ENCODE results near the gene NPM3.

DNA sequence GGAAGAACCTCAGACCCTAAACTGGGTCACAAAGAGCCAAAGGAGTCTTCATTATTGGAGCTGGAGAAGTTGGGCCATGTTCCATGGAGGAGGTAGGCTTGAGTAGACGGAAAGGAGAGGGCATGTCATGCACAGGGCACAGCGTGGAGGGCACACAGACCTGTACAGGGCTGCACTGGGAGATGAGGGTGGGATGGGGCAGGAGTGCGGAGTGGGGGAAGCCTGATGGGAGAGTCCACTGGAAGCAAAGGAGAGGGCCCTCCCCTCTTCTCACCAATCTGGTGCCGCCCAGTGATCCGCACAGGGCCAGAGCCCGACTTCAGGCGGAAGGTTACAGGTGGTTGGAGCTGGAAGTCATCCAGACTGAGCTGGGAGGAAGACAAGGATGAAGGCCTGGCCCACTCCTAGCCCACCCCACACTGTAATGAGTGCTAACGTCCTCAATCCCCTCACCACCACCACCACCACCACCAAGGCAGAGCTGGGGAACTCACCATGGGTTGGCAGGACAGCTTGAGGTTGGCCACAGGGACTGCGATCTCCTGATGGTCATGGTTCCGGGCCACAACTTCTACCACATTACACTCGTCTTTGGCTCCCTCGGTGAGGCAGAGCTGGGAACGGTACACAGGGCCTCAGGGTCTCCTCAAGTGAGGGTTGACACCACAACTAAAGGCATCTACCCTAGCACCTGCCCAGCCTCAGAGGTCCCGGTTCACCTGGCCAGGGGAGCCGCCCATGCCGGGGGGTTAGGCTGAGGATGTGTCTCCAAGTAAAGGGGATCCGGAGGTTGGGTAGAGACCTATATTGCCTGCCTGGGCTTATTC, 1.0 kb downstream of the NPM3 start:
- no peak for TF ChIP-seq SMC3 (IDR thresholded peaks at IDR 0.05; ENCODE audit: low read depth, low read length)
- TF ChIP-seq, protein P1, sequence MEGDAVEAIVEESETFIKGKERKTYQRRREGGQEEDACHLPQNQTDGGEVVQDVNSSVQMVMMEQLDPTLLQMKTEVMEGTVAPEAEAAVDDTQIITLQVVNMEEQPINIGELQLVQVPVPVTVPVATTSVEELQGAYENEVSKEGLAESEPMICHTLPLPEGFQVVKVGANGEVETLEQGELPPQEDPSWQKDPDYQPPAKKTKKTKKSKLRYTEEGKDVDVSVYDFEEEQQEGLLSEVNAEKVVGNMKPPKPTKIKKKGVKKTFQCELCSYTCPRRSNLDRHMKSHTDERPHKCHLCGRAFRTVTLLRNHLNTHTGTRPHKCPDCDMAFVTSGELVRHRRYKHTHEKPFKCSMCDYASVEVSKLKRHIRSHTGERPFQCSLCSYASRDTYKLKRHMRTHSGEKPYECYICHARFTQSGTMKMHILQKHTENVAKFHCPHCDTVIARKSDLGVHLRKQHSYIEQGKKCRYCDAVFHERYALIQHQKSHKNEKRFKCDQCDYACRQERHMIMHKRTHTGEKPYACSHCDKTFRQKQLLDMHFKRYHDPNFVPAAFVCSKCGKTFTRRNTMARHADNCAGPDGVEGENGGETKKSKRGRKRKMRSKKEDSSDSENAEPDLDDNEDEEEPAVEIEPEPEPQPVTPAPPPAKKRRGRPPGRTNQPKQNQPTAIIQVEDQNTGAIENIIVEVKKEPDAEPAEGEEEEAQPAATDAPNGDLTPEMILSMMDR (IDR thresholded peaks at IDR 0.05) = no peak
- TF ChIP-seq EZH2phosphoT487 (IDR thresholded peaks at IDR 0.05; ENCODE audit: borderline replicate concordance, low read depth) = no peak
- TF ChIP-seq MEF2A (IDR thresholded peaks at IDR 0.05; ENCODE audit: borderline replicate concordance, low read depth) = no peak

Data from SK-N-SH (cell line).